GM21423 (cell line): Measurements from ENCODE around the gene ARHGEF19.

Experiments
- ATAC-seq: cut with Tn5 transposase; IDR thresholded peaks from one replicate; pipeline ENCODE4 v1.9.1; 2021; ENCODE audit warnings: mild to moderate bottlenecking, moderate library complexity; ENCODE audit not compliant: unreplicated experiment

Gene ARHGEF19

GRCh38 chr1:16244650-16245285, 32.3 kb upstream of the ARHGEF19 start:
- ATAC-seq = no peak

GRCh38 chr1:16243936-16244649, 31.6 kb upstream of the ARHGEF19 start:
- ATAC-seq = peak; percentile 62

GRCh38 chr1:16243215-16243610, 30.8 kb upstream of the ARHGEF19 start:
- ATAC-seq = no peak

- no peak for ATAC-seq
These were observed 30.2 kb upstream of the ARHGEF19 start for GRCh38 chr1:16242556-16243214.

GRCh38 chr1:16241221-16241708, 28.8 kb upstream of the ARHGEF19 start:
- no peak for ATAC-seq

GRCh38 chr1:16239972-16240491, 27.6 kb upstream of the ARHGEF19 start:
- ATAC-seq = no peak

- ATAC-seq = no peak
These were observed 24.9 kb upstream of the ARHGEF19 start for GRCh38 chr1:16237343-16237830.

GRCh38 chr1:16236511-16237342, 24.3 kb upstream of the ARHGEF19 start, which contains the start of gene CPLANE2:
Gene CPLANE2 (minus strand): TSS chr1:16237183. CDS start chr1:16236742, 441 bp downstream.
- peak; percentile 86 for ATAC-seq

GRCh38 chr1:16235944-16236510, 23.6 kb upstream of the ARHGEF19 start:
- ATAC-seq = peak; percentile 40

GRCh38 chr1:16235347-16235746, 22.9 kb upstream of the ARHGEF19 start:
- no peak for ATAC-seq

GRCh38 chr1:16233431-16233830, 21.0 kb upstream of the ARHGEF19 start:
- ATAC-seq = no peak

GRCh38 chr1:16232316-16232710, 19.9 kb upstream of the ARHGEF19 start:
- no peak for ATAC-seq

- ATAC-seq = no peak
These were observed 19.2 kb upstream of the ARHGEF19 start for GRCh38 chr1:16231331-16232315.

GRCh38 chr1:16230744-16231143, 18.3 kb upstream of the ARHGEF19 start:
- ATAC-seq = no peak

- ATAC-seq = no peak
These were observed 17.7 kb upstream of the ARHGEF19 start for GRCh38 chr1:16229976-16230740.

- ATAC-seq = no peak
These were observed 14.2 kb upstream of the ARHGEF19 start for GRCh38 chr1:16226490-16227179.

- ATAC-seq = no peak
These were observed 13.7 kb upstream of the ARHGEF19 start for GRCh38 chr1:16226129-16226489.

- no peak for ATAC-seq
These were observed 12.0 kb upstream of the ARHGEF19 start for GRCh38 chr1:16224472-16224871.
